ELR (cell line): ENCODE measurements around the gene GOLGA2.

Experiments used
- DNase-seq: peaks from one replicate; pipeline ENCODE4 v3.0.0-alpha.2; 2015; ENCODE audit warnings: low read depth

GOLGA2 gene, protein sequence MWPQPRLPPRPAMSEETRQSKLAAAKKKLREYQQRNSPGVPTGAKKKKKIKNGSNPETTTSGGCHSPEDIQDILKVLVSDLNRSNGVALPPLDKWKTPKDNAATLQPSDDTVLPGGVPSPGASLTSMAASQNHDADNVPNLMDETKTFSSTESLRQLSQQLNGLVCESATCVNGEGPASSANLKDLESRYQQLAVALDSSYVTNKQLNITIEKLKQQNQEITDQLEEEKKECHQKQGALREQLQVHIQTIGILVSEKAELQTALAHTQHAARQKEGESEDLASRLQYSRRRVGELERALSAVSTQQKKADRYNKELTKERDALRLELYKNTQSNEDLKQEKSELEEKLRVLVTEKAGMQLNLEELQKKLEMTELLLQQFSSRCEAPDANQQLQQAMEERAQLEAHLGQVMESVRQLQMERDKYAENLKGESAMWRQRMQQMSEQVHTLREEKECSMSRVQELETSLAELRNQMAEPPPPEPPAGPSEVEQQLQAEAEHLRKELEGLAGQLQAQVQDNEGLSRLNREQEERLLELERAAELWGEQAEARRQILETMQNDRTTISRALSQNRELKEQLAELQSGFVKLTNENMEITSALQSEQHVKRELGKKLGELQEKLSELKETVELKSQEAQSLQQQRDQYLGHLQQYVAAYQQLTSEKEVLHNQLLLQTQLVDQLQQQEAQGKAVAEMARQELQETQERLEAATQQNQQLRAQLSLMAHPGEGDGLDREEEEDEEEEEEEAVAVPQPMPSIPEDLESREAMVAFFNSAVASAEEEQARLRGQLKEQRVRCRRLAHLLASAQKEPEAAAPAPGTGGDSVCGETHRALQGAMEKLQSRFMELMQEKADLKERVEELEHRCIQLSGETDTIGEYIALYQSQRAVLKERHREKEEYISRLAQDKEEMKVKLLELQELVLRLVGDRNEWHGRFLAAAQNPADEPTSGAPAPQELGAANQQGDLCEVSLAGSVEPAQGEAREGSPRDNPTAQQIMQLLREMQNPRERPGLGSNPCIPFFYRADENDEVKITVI

DNA sequence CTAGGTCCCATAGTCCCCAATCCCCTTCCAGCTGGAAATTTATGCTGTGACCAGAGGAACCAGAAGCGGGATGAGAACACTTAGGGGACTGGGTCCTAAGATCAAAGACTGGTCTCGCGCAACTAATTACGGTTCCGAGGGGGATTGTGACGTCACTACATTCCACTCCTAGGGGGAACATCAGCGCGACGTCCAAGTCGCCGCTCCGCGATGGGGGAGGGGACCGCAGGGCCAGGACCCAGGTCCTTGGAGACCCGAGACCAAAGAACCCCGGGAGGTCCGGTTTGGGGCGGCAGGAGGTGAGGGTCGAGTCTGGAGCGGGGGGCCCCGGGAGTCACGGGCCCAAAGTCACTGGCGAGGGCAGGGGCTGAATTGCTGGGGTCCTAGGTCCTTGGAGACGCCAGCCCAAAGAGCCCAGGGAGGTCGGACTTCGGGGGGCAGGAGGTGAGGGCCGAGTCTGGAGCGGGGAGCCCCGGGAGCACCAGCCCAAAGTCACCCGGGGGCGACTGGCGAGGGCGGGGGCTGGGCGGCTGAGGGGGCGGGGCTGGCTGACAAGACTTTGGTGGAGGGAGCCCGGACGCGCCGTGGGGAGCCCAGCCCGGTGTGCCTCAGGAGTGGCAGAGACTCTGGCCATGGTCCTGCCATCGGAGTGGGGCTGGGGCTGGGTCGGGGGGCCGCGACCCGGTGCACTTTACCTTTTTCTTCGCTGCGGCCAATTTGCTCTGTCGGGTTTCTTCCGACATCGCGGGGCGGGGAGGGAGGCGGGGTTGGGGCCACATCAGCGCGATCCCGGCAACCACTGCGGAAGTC, at the start of gene GOLGA2:
TSS of gene GOLGA2 (minus strand) at position 810 of the 810 bp plus-strand sequence. CDS start at position 779, 31 bp downstream.
- peak; percentile 71 for DNase-seq

DNA sequence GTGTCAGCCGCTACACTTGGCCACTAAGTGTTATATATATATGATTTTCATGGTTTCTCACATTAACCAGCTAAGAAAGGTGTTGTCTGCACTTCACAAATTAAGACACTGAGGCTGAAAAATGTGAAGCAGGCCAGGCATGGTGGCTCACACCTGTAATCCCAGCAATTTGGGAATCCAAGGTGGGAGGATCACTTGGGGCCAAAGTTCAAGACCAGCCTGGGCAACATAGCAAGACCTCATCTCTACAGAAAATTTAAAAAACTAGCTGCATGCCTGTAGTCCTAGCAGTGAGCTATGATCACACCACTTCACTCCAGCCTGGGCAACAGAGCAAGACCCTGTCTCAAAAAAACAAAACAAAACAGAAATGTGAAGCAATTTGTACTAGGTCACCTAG, 48.6 kb upstream of the GOLGA2 start:
- no peak for DNase-seq

DNA sequence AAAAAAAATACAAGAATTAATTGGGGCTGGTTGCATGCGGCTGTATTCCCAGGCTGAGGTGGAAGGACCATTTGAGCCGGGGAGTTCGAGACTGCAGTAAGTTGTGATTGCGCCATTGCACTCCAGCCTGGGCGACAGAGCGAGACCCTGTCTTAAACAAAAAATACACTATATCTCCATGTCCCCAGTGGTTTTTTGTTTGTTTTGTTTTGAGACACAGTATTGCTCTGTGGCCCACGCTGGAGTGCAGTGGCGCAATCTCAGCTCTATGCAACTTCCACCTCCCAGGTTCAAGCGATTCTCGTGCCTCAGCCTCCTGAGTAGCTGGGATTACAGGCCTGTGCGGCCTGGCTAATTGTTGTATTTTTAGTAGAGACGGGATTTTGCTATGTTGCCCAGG, 48.0 kb upstream of the GOLGA2 start:
- DNase-seq = no peak

DNA sequence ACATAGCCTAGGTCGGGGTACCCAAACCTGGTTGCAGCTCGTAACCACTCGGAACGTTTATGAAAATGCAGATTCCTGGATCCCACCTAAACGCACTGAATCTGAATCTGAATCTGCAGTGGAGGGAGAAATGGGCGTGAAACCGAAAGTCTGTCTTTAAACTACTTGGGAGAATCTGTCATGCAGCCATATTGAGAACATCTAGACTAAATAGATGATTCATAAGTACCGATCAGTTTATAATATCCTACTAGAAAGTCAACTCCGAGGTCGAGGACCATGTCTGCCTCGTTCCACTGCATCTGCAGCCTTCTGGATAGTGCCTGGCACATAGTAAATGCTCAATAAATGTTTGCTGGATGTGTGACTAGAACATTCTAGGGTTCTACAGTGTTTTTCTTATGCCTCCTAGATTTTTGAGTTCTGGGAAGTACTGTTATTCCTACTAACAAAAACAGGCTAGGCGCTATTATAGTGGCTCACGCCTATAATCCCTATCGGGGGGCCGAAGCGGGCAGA, 47.5 kb upstream of the GOLGA2 start:
- DNase-seq = peak; percentile 61

DNA sequence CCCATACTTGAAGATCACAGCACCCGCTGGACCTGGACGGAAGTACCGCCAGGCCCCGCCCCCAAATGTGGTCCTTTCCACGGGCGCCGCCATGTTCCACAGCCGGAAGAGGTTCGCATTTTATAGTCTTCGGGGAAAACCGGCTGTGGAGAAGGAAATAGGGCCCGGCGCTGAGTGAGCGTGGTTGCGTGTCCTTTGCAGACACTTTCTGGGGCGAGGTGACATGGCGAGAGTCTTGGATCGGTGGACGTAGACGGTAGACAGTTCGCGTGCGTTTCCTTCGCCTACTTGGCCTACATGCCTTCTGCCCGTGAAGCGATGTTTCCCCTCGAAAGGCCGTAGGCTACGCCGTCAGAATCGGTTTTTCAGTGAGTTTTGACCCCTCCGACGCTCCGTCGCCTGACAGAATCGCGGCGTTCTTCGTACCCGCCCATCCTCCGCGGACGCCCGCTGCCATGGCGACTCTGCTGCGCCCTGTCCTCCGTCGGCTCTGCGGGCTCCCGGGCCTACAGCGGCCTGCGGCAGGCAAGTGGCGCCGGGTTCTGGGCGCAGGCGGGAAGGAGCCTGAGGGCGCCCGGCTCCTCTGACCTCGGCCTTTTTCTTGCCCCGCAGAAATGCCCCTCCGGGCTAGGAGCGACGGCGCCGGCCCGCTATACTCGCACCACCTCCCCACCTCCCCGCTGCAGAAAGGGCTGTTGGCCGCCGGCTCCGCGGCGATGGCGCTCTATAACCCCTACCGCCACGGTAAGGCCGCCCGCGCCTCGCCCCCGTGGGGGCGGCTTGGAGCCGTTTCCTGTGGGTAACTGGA, 46.8 kb upstream of the GOLGA2 start, which contains the start of the genes COQ4 and TRUB2:
TSS of gene COQ4 (plus strand) at position 436 of the 808 bp plus-strand sequence. CDS start at position 456, 20 bp downstream.
TSS of gene TRUB2 (minus strand) at position 44 of the 808 bp plus-strand sequence. CDS start at position 5, 39 bp downstream.
- DNase-seq = peak; percentile 98

DNA sequence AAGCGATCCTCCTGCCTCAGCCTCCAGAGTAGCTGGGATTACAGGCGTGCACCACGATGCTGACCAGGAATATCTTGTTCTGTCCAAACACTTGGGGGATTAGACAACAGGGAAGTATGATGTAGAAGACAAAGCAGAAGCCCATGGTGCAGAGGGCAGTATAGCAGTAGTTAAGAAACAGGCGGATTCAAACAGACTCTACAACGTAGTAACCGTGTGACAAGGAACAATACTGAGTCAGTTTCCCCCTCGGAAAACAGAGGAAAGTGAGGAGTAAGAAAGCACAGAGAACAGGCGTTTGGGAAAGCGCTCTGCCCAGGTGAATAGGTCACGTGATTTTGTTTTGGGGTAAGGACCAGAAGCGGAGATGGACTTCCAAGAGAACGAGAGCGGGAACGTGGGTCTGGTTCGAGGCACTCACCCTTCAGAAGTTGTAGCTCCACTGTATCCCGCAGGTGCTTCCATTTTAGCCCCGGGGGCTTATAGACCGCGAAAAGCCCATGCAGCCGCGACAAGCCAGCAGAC, 46.1 kb upstream of the GOLGA2 start:
- DNase-seq = no peak

DNA sequence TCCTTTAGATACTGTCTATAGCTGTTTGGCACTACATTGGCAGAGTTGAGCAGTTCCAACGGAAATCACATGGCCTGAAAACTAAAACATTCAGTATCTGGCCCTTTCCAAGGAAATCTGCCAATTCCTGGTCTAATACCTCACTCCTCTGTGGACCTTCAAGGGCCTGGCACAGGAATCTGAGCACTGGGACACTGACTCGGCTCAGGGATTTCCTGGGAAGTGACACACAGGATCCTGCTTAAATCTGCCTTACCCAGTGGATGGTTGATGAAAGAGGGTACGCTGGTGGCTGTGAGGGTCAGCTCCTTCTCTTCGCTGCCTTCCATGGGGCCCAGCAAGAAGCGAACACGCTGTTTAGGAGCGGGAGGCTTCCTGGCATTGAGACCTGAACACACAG, 45.5 kb upstream of the GOLGA2 start:
- no peak for DNase-seq

DNA sequence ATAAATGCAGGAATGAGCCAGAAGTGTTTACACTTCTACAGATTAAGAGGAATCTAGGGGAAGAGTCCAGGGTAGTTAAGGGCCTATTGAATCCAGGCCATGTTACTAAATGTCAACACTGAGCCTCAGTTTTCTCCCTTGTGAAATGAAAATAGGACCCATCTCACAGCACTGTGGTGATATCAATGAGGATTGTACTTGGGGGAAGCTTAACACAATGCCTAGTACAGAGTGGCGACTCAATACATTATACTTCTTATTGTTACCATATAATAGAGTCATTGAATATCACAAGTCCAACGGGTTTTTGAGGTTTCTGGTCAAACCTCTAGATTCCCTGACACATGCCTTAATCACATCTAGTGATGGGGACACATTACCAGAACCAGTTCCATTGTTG, 41.8 kb upstream of the GOLGA2 start:
- no peak for DNase-seq

DNA sequence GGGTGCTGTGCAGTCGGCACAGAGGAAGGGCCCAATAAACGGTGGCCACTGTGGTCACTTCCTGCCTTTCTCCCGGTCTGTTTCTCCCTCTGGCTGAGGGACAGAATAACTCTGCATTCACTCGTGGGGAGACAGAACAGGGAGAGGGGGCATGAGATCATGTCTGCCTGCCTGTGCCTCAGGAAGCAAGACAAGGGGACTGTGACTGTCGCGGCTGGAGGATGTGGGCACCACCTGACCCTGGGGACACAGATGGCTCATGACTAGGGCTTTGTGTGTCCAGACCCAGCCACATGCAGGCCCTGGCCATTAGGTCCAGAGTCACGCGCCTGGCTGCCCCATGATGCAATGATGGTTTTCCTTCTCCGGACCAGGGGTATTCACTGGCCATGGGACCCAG, 40.6 kb upstream of the GOLGA2 start:
- DNase-seq = no peak

DNA sequence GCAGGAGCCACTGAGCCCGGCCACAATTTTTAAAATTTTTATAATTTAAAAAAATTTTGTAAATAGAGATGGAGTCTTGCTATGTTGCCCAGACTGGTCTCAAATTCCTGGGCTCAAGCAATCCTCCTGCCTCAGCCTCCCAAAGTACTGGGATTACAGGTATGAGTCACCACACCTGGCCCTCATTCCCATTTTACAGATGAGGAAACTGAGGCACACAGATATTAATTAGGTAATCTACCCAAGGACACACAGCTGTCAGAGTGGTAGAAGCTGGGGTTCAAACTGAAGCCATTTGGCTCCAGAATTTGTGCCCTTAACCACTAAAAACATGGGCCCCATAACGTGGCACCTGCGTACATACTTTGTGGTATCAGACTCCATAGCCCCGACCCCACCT, 38.9 kb upstream of the GOLGA2 start:
- DNase-seq = no peak

DNA sequence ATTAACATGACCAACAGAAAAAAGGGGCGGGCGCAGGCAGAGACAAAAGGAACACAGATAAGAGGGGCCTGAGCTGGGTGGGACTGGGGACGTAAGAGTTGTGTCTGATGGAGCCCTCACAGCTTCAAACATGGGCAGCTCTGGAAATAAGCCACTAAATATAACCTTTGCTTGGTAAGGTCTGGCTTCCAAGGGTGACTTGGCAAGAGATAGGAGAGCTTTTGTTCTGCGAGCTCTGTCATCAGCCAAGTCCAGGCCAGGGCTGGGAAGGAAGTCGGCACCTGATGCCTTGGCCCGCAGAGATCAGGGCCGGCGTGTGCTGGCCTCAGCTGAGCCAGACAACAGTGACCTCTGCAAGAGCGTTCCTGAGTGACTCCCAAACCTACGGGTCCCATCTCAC, 34.7 kb upstream of the GOLGA2 start:
- no peak for DNase-seq

DNA sequence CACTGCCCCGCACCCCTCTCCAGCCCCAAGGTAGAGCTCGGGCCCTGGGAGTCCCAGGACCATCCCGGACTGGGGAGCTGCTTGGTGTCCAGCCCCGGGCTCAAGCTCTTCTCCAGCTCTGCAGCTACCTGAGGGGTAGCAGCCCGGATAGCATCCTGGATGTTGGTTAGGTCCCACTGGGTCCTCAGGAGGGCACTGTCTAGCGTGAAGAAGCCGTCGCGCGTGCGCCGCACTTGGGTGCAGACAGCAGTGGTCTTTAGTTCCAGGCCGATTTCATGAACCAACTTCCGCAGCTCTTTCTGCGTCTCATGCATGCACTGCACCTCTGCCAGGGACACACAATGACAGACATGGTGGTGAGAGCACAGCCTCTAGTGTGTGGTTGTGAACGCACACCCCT, 33.7 kb upstream of the GOLGA2 start:
- DNase-seq = no peak

DNA sequence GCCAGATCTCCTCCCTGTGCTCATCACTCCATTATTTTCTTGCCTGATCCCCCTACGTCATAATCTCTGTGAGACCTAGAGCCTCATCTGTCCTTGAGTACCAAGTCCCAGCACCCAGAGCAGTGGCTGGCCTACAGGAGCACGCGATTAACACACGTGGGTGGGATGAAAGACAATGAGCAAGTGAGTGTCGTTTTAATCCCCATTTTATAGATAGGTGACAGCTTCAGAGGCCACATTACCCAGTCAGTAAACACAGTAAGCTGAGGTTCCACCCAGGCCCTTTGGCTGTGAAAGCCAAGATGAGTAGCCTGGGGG, 29.1 kb upstream of the GOLGA2 start:
- DNase-seq = no peak

DNA sequence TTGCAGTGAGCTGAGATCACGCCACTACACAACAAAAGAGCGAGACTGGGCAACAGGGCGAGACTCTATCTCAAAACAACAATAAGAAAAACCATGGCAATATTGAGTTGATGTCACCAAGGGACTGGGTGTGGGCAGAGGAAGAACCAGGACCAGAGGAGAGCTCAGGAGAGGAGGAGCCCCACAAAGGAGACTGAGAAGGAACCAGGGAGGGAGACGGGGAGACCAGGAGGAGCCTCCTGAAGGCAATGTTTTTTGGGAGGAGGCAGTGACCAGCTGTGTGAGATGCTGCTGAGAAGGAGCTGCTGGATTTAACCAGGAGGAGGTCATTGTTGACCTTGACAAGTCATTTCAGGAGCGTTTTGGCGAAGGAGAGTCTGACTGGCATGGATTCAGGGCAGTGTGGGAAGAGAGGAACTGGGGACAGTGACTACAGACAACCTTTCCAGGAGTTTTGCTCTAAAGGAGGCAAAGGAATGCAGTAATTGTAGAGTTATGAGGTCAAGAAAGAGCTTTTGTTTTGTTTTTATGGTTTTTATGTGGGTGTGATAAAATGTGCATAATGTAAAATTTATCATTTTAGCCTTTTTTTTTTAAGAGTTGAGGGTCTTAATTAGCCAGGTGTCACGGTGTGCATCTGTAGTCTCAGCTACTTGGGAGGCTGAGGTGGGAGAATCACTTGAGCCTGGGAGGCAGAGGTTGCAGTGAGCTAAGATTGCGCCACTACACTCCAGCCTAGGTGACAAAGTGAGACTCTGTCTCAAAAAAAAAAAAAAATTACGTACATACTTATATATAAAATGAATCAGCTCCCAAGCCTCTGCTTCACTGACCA, 28.5 kb upstream of the GOLGA2 start:
- peak; percentile 51 for DNase-seq

DNA sequence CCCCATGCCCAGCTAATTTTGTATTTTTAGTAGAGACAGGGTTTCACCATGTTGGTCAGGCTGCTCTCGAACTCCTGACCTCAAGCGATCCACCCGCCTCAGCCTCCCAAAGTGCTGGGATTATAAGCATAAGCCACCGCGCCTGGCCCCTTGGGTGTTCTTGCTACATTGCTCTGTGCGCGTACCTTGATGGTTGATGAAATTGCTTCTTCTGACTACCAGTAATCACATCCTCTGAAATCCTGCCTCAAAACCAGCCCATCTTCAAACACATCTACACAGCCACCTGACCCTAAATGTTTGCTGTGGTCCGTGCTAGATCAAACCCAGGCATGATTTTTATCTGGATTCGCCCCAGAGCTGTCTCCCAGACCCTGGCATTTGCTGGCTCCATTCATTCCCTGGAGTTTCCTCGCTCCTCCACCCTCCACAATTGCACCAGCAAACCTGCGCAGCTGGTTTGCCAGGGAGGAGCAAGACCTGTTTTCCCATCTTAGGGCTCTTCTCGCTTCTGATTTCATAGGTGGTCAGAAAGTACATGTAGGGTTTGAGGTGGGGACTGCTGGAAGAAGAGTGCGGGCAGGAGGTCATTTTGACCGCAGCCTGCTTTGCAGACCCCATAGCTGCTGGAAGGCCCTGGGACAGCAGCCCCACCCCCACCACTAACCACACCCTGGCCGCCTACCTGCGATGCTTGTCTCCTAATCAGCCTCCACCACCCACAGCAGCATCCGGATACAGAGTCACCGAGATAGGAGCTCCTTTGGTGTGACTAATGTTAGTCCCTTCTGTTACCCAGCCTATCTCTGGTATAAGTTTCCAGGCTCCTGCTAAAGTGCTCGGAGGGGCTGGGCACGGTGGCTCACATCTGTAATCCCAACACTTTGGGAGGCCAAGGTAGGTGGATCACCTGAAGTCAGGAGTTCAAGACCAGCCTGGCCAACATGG, 23.0 kb upstream of the GOLGA2 start:
- DNase-seq = no peak

DNA sequence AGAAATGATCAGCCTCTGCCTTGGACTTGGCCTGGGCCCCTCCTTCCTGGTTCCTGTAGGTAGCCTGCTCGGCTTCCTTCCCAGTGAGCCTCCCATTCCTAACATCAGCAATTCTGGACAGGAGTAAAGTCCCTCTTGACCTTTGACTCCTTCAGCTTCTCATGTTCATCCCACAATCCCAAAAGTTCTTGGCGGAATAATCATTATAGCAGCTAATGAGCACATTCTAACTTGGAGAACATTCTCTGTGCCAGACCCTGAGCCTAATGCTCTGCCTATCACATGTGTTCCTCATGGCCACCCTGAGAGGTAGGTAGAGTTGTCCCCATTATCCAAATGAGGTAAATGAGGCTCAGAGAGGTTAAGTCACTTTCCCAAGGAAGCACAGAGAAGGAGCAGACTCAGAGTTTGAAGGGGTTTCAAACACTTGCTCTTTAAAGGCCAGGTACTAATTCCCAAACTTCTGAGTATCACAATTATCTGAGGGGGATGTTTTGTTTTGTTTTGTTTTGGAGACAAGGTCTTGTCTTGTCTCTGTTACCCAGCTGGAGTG, 21.5 kb upstream of the GOLGA2 start:
- DNase-seq = no peak

DNA sequence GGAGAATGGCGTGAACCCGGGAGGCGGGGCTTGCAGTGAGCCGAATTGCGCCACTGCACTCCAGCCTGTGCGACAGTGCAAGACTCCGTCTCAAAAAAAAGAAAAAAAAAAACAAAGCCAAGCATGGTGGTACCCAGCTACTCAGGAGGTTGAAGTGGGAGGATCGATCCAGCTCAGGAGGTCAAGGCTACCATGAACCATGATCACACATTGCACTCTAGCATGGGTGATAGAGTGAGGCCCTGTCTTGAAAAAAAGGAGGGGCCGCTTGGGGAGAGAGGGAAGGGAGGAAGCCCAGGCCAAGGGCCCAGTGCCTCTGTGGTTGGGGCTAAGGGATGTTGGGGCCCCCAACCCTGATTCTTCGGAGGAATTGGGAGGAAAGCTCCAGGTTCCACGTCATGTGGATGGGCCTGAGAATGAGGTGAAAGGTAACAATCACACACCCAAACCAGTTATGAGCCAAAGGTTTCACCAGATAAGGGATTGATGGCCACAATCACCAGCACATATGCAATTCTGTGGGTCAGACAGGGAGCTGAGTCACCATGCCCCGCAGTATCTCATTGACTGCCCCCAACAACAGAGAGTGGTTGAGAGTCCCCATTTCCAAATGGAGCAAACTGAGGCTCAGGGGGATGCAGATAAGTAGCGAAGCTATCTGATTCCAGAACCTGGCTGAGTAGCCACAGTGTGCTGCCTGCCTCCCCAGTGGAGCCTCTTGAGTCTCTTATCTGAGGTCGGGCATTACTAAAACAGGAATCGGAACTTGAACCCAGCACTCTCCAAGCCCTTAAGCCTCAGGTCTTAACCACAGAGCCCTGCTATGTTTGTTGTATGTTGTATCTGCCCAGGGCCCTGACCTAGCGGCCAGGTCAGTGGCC, 20.8 kb upstream of the GOLGA2 start:
- peak; percentile 41 for DNase-seq
